IMR-90 (cell line): ENCODE measurements around the gene GPC6.

Experiments used
- BHLHE40 ChIP-seq: fragments of 150-350 bp; IDR thresholded peaks from 2 replicates; pipeline ENCODE4 v1.6.1; 2016; ENCODE audit warnings: mild to moderate bottlenecking, low read depth, low read length
- MAFK ChIP-seq: IDR thresholded peaks from 2 replicates; pipeline ENCODE4 v1.6.1; 2012; ENCODE audit warnings: low read depth, low read length, improper control_type of control experiment
- POLR2A ChIP-seq: IDR thresholded peaks from 2 replicates; pipeline ENCODE4 v1.6.1; 2012; ENCODE audit warnings: mild to moderate bottlenecking, low read depth, low read length
- RAD21 ChIP-seq: IDR thresholded peaks from 2 replicates; pipeline ENCODE4 v1.6.1; 2012; ENCODE audit warnings: low read length, improper control_type of control experiment
- RFX5 ChIP-seq: IDR thresholded peaks from 2 replicates; pipeline ENCODE4 v1.8.0; 2012; ENCODE audit warnings: low read depth, mild to moderate bottlenecking, low read length, moderate library complexity
- TF ChIP-seq, protein P1 (sequence below): conservative IDR thresholded peaks from 2 replicates; pipeline ENCODE4 v1.5.1; 2012; ENCODE audit warnings: mild to moderate bottlenecking, low read depth, low read length, improper control_type of control experiment

DNA sequence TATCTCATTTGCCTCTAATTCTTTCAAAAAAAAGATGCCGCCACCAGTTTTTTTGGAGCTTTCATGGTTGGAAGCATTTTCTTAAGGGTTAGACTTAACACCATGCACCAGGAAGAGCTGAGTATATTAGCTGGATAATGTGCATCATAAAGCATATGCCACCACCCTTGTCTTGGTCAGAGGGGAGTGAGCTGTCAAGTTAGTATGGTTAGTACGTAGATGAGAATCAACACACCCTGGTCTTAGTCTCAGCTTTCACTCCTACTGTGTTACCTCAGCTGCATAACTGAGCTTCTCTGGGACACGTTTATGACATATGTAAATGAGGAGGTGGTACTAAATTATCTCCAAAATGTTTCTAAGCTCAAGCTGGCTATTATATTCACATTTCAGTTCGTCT, 837.2 kb downstream of the GPC6 start:
- TF ChIP-seq, protein P1, sequence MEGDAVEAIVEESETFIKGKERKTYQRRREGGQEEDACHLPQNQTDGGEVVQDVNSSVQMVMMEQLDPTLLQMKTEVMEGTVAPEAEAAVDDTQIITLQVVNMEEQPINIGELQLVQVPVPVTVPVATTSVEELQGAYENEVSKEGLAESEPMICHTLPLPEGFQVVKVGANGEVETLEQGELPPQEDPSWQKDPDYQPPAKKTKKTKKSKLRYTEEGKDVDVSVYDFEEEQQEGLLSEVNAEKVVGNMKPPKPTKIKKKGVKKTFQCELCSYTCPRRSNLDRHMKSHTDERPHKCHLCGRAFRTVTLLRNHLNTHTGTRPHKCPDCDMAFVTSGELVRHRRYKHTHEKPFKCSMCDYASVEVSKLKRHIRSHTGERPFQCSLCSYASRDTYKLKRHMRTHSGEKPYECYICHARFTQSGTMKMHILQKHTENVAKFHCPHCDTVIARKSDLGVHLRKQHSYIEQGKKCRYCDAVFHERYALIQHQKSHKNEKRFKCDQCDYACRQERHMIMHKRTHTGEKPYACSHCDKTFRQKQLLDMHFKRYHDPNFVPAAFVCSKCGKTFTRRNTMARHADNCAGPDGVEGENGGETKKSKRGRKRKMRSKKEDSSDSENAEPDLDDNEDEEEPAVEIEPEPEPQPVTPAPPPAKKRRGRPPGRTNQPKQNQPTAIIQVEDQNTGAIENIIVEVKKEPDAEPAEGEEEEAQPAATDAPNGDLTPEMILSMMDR = no peak
- TF ChIP-seq BHLHE40 = no peak
- no peak for TF ChIP-seq RAD21
- no peak for TF ChIP-seq POLR2A
- TF ChIP-seq RFX5 = no peak
- TF ChIP-seq MAFK = no peak
